GM18867 (cell line): ENCODE data around the gene DCXR.
A peak's percentile ranks its signal among the peaks of the same experiment; 100 is the strongest.

Experiments used
- ATAC-seq: cut with Tn5 transposase; IDR thresholded peaks from one replicate; pipeline ENCODE4 v1.9.1; 2021; ENCODE audit warnings: mild to moderate bottlenecking, moderate library complexity; ENCODE audit not compliant: unreplicated experiment

DCXR gene

GRCh38 chr17:82024859-82025258 is 12.6 kb downstream of the DCXR start:
- ATAC-seq = no peak

GRCh38 chr17:82023447-82024241 is 13.9 kb downstream of the DCXR start:
- ATAC-seq = no peak

GRCh38 chr17:82022981-82023446 is 14.5 kb downstream of the DCXR start, which contains the start of gene LRRC45:
LRRC45 (plus strand) TSS chr17:82023305; CDS start chr17:82023644, 339 bp downstream.
- peak; percentile 80 for ATAC-seq

- no peak for ATAC-seq
Observed at GRCh38 chr17:82022310-82022980, 15.1 kb downstream of the DCXR start, which contains the start of gene CENPX. CENPX (minus strand) TSS chr17:82022878; CDS start chr17:82022861, 17 bp downstream.

- ATAC-seq = no peak
Observed at GRCh38 chr17:82021900-82022309, 15.6 kb downstream of the DCXR start.

GRCh38 chr17:82021107-82021899 is 16.2 kb downstream of the DCXR start:
- ATAC-seq = no peak

GRCh38 chr17:82020572-82021106 is 16.9 kb downstream of the DCXR start:
- no peak for ATAC-seq

- no peak for ATAC-seq
Observed at GRCh38 chr17:82019690-82020571, 17.6 kb downstream of the DCXR start.

- no peak for ATAC-seq
Observed at GRCh38 chr17:82018989-82019689, 18.4 kb downstream of the DCXR start.

GRCh38 chr17:82018152-82018988 is 19.1 kb downstream of the DCXR start:
- no peak for ATAC-seq

GRCh38 chr17:82017612-82018151 is 19.8 kb downstream of the DCXR start:
- ATAC-seq = no peak

- no peak for ATAC-seq
Observed at GRCh38 chr17:82016875-82017459, 20.5 kb downstream of the DCXR start.

- ATAC-seq = no peak
Observed at GRCh38 chr17:82016061-82016874, 21.2 kb downstream of the DCXR start.

- ATAC-seq = no peak
Observed at GRCh38 chr17:82015311-82015971, 22.1 kb downstream of the DCXR start.

- ATAC-seq = no peak
Observed at GRCh38 chr17:82014971-82015310, 22.6 kb downstream of the DCXR start.

- no peak for ATAC-seq
Observed at GRCh38 chr17:82014432-82014831, 23.1 kb downstream of the DCXR start.
